H9 (cell line): ENCODE measurements around the gene ANAPC4. TPM values are rescaled to one million over a fixed set of nuclear protein-coding genes. Genes with fewer than 3 reads are reported as not detected.

ENCODE experiments used
- DNase-seq: peaks from one replicate; pipeline ENCODE4 v3.0.0-alpha.2; 2017
- H2AFZ ChIP-seq: one replicate; pipeline ENCODE4 v1.6.1; 2013; ENCODE audit warnings: mild to moderate bottlenecking, low read length, control low read depth, moderate library complexity
- H2AK5ac ChIP-seq: 2 replicates; pipeline ENCODE4 v1.6.1; 2013; ENCODE audit warnings: low read length, control low read depth, mixed read lengths; ENCODE audit not compliant: insufficient read length
- H2BK120ac ChIP-seq: one replicate; pipeline ENCODE4 v1.6.1; 2013; ENCODE audit warnings: low read depth, mild to moderate bottlenecking, low read length, control low read depth, inconsistent platforms; ENCODE audit not compliant: poor library complexity, severe bottlenecking
- H2BK12ac ChIP-seq: 2 replicates; pipeline ENCODE4 v1.6.1; 2013; ENCODE audit warnings: low read length, control low read depth, mixed read lengths, low read depth; ENCODE audit not compliant: insufficient read length
- H2BK15ac ChIP-seq: 2 replicates; pipeline ENCODE4 v1.6.1; 2013; ENCODE audit warnings: low read depth, low read length, control low read depth
- H2BK20ac ChIP-seq: one replicate; pipeline ENCODE4 v1.6.1; 2013; ENCODE audit warnings: low read depth, mild to moderate bottlenecking, low read length, control low read depth, inconsistent platforms; ENCODE audit not compliant: poor library complexity, severe bottlenecking
- H2BK5ac ChIP-seq: 2 replicates; pipeline ENCODE4 v1.6.1; 2013; ENCODE audit warnings: low read length, control low read depth, mixed read lengths; ENCODE audit not compliant: insufficient read length
- H3K14ac ChIP-seq: 2 replicates; pipeline ENCODE4 v1.6.1; 2013; ENCODE audit warnings: low read length, control low read depth; ENCODE audit not compliant: insufficient read depth
- H3K18ac ChIP-seq: 2 replicates; pipeline ENCODE4 v1.6.1; 2013; ENCODE audit warnings: low read depth, mild to moderate bottlenecking, mixed read lengths, low read length, control low read depth; ENCODE audit not compliant: insufficient read length
- H3K23ac ChIP-seq: 2 replicates; pipeline ENCODE4 v1.6.1; 2013; ENCODE audit warnings: low read length, control low read depth, mixed read lengths, low read depth; ENCODE audit not compliant: insufficient read length
- H3K23me2 ChIP-seq: 2 replicates; pipeline ENCODE4 v1.6.1; 2013; ENCODE audit warnings: low read depth, mild to moderate bottlenecking, mixed read lengths, low read length, control low read depth; ENCODE audit not compliant: insufficient read length, poor library complexity, severe bottlenecking
- H3K27ac ChIP-seq: 2 replicates; pipeline ENCODE4 v1.5.1; 2013; ENCODE audit warnings: low read length, control low read depth, mixed read lengths, low read depth; ENCODE audit not compliant: insufficient read length
- H3K27me3 ChIP-seq: 2 replicates; pipeline ENCODE4 v1.6.1; 2013; ENCODE audit warnings: low read length, control low read depth, inconsistent platforms; ENCODE audit not compliant: insufficient read depth
- H3K4ac ChIP-seq: 2 replicates; pipeline ENCODE4 v1.6.1; 2013; ENCODE audit warnings: low read depth, mild to moderate bottlenecking, control low read depth, inconsistent platforms, low read length, moderate library complexity
- H3K4me1 ChIP-seq: 2 replicates; pipeline ENCODE4 v1.6.1; 2013; ENCODE audit warnings: low read length, control low read depth, inconsistent platforms; ENCODE audit not compliant: insufficient read depth
- H3K4me2 ChIP-seq: 2 replicates; pipeline ENCODE4 v1.6.1; 2013; ENCODE audit warnings: low read length, control low read depth, mixed read lengths; ENCODE audit not compliant: insufficient read length, insufficient read depth
- H3K56ac ChIP-seq: 2 replicates; pipeline ENCODE4 v1.6.1; 2013; ENCODE audit warnings: low read depth, mild to moderate bottlenecking, mixed read lengths, low read length, control low read depth; ENCODE audit not compliant: insufficient read length
- H3K79me1 ChIP-seq: 2 replicates; pipeline ENCODE4 v1.6.1; 2013; ENCODE audit warnings: low read depth, mild to moderate bottlenecking, moderate library complexity, low read length, control low read depth, inconsistent platforms; ENCODE audit not compliant: insufficient read depth, poor library complexity, severe bottlenecking
- H3K79me2 ChIP-seq: 2 replicates; pipeline ENCODE4 v1.6.1; 2013; ENCODE audit warnings: low read length, control low read depth, inconsistent platforms; ENCODE audit not compliant: insufficient read depth
- H3K9ac ChIP-seq: 2 replicates; pipeline ENCODE4 v1.6.1; 2013; ENCODE audit warnings: low read length, control low read depth, mixed read lengths; ENCODE audit not compliant: insufficient read length; ENCODE audit errors: extremely low read depth
- H3K9me3 ChIP-seq: one replicate; pipeline ENCODE4 v1.6.1; 2013; ENCODE audit warnings: low read depth, low read length, inconsistent platforms; ENCODE audit not compliant: control insufficient read depth
- H3T11ph ChIP-seq: one replicate; pipeline ENCODE4 v1.6.1; 2013; ENCODE audit warnings: mild to moderate bottlenecking, low read length, control low read depth, inconsistent platforms
- H4K20me1 ChIP-seq: one replicate; pipeline ENCODE4 v1.6.1; 2013; ENCODE audit not compliant: control insufficient read depth, insufficient read length, insufficient read depth
- H4K5ac ChIP-seq: 2 replicates; pipeline ENCODE4 v1.6.1; 2013; ENCODE audit warnings: low read depth, mild to moderate bottlenecking, mixed read lengths, low read length, control low read depth; ENCODE audit not compliant: insufficient read length
- H4K8ac ChIP-seq: replicated peaks from 2 replicates; pipeline ENCODE4 v1.6.1; 2013; ENCODE audit warnings: low read length, control low read depth, mixed read lengths, low read depth; ENCODE audit not compliant: insufficient read length
- H4K91ac ChIP-seq: 2 replicates; pipeline ENCODE4 v1.6.1; 2013; ENCODE audit warnings: low read depth, mild to moderate bottlenecking, moderate library complexity, mixed read lengths, low read length, control low read depth; ENCODE audit not compliant: insufficient read length
- H3K27ac Mint-ChIP-seq, 3 experiments: 2 replicates in 2 of 3; 3 replicates in 1 of 3; pipeline ENCODE4 v1.8.0; 2020 to 2021; ENCODE audit warnings: mixed read lengths in 3 of 3, mild to moderate bottlenecking in 1 of 3, moderate library complexity in 1 of 3
- H3K27me3 Mint-ChIP-seq: 2 replicates; pipeline ENCODE4 v1.8.0; 2021; ENCODE audit warnings: low read depth, mild to moderate bottlenecking, moderate library complexity, mixed read lengths
- H3K36me3 Mint-ChIP-seq, 3 experiments: 2 replicates in 2 of 3; 3 replicates in 1 of 3; pipeline ENCODE4 v1.8.0; 2020 to 2021; ENCODE audit warnings: low read depth in 3 of 3, mixed read lengths in 3 of 3; ENCODE audit not compliant: insufficient read depth in 1 of 3
- H3K4me1 Mint-ChIP-seq, 2 experiments: 2 replicates each; pipeline ENCODE4 v1.8.0; 2020; ENCODE audit warnings: mixed read lengths in 2 of 2
- H3K4me3 Mint-ChIP-seq, 2 experiments: 2 replicates in 1 of 2; 3 replicates in 1 of 2; pipeline ENCODE4 v1.8.0; 2020 to 2021; ENCODE audit warnings: mild to moderate bottlenecking in 2 of 2, mixed read lengths in 2 of 2, moderate library complexity in 1 of 2
- H3K9me3 Mint-ChIP-seq, 2 experiments: 2 replicates in 1 of 2; 3 replicates in 1 of 2; pipeline ENCODE4 v1.8.0; 2020; ENCODE audit warnings: mild to moderate bottlenecking in 2 of 2, mixed read lengths in 2 of 2, moderate library complexity in 1 of 2
- WGBS: extraction: QIAGEN DNeasy Blood & Tissue Kit; methylation state at CpG from one replicate; pipeline ENCODE4 v1.1.7; 2013; ENCODE audit warnings: missing lambda C conversion rate, low lambda C conversion rate, mixed read lengths; ENCODE audit not compliant: insufficient read length; ENCODE audit errors: extremely low coverage; 5-methylcytosine and 5-hydroxymethylcytosine counted together
- total RNA-seq: library from RNA; stranded (reverse); gene quantifications from 2 replicates; pipeline ENCODE4 v1.2.1, GENCODE V29; 2021
- TF ChIP-seq, protein P1 (sequence below): fragments of 200-600 bp; sonication (generic); conservative IDR thresholded peaks from 3 replicates; pipeline ENCODE4 v1.8.0; 2021; ENCODE audit warnings: antibody characterized with exemption, mild to moderate bottlenecking

Gene ANAPC4
- total RNA-seq, 1 experiment from 2014 or later = 42.5 TPM

DNA sequence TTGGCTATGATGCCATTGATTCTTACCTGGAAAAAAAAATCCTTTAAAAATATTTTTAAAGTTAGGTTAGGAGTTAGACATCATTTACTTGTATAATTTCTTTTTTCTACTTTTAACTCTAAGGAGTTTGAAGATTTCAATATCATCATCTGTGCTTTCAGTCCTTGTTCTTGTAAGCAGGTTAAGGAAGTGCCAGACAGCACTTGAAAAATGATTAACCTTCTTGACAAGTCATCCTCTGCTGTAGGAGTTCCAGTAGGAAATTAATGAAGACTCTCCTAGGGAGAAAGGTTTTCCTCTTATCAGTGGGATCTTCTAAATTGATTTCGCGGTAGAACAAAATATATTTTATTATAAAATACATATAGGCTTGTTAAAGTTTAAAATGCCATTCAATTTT is 29.1 kb upstream of the ANAPC4 start:
- no peak overlapping the region for H4K8ac ChIP-seq
- no peak overlapping the region for H3K23ac ChIP-seq
- no peak overlapping the region for H2BK5ac ChIP-seq
- Mint-ChIP-seq H3K27me3 (no peaks in the 10 kb centered on the region), H3K27ac (no peak overlapping the region), H3K36me3 (no peaks in the 10 kb centered on the region), H3K4me1 (no peaks in the 10 kb centered on the region), H3K9me3 (no peaks in the 10 kb centered on the region), H3K4me3 (no peak overlapping the region)
- no peaks in the 10 kb centered on the region for H3K27me3 ChIP-seq
- H3K79me1 ChIP-seq = no peaks in the 10 kb centered on the region
- no peak for DNase-seq
- H3K23me2 ChIP-seq = no peaks in the 10 kb centered on the region
- H2AK5ac ChIP-seq = no peak overlapping the region
- no peak overlapping the region for H2BK120ac ChIP-seq
- H3K79me2 ChIP-seq = no peaks in the 10 kb centered on the region
- TF ChIP-seq, protein P1, sequence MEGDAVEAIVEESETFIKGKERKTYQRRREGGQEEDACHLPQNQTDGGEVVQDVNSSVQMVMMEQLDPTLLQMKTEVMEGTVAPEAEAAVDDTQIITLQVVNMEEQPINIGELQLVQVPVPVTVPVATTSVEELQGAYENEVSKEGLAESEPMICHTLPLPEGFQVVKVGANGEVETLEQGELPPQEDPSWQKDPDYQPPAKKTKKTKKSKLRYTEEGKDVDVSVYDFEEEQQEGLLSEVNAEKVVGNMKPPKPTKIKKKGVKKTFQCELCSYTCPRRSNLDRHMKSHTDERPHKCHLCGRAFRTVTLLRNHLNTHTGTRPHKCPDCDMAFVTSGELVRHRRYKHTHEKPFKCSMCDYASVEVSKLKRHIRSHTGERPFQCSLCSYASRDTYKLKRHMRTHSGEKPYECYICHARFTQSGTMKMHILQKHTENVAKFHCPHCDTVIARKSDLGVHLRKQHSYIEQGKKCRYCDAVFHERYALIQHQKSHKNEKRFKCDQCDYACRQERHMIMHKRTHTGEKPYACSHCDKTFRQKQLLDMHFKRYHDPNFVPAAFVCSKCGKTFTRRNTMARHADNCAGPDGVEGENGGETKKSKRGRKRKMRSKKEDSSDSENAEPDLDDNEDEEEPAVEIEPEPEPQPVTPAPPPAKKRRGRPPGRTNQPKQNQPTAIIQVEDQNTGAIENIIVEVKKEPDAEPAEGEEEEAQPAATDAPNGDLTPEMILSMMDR = no peak
- no peak overlapping the region for H3K18ac ChIP-seq
- no peak overlapping the region for H4K5ac ChIP-seq
- no peak overlapping the region for H4K91ac ChIP-seq
- H2BK20ac ChIP-seq = no peak overlapping the region
- no peak overlapping the region for H2AFZ ChIP-seq
- no peak overlapping the region for H3K4me2 ChIP-seq
- no CpG with 5 or more reads among the region's 2 CpGs for WGBS
- H3T11ph ChIP-seq = no peak overlapping the region
- no peak overlapping the region for H3K56ac ChIP-seq
- H3K4ac ChIP-seq = no peak overlapping the region
- no peak overlapping the region for H3K27ac ChIP-seq
- no peaks in the 10 kb centered on the region for H4K20me1 ChIP-seq
- no peak overlapping the region for H3K9ac ChIP-seq
- no peaks in the 10 kb centered on the region for H3K9me3 ChIP-seq
- no peak overlapping the region for H3K14ac ChIP-seq
- H2BK15ac ChIP-seq = no peak overlapping the region
- no peaks in the 10 kb centered on the region for H3K4me1 ChIP-seq
- no peak overlapping the region for H2BK12ac ChIP-seq
